ENCODE results near the gene FNIP2.

The FNIP2 gene

GRCh38 chr4:158837527-158838141 is 68.8 kb downstream of the FNIP2 start:
- DNase-seq: no peak

DNA sequence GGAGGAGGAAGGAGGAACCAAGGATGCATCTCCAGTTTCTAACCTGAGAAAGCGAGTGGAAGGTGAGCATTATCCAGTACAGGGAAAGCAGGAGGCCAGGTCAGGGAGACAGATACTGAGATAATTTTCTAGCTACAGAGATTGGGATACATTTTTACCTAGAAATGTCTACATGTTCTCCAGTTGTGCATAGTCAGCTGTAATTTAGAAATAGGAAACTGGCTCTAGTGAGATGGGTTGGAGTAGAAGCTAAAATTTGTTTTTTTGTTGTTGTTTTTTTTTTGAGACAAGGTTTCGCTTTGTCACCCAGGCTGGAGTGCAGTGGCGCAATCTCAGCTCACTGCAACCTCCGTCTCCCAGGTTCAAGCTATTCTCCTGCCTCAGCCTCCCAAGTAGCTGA is 71.3 kb downstream of the FNIP2 start:
- no peak for DNase-seq

- no peak for DNase-seq
These were observed 72.7 kb downstream of the FNIP2 start for GRCh38 chr4:158841540-158841939.

GRCh38 chr4:158845311-158846041 is 76.7 kb downstream of the FNIP2 start:
- no peak for DNase-seq

DNA sequence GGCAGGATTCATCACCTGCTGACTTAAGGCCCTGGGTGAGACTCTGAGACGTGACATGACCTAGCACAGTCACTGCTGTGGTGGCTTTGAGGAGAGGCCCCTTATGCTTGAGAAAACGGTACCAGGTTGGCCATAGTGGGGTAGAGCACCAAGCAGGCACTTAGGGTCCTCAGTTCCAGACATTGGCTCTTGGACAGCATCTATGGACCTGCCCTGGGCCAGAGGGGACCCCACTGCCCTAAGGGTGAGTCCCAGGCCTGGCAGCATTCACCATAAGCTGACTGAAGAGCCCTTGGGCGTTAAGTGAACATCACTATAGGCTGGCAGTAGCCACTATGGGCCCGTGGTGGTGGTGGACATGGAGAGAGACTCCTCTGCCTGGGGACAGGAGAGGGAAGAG is 78.7 kb downstream of the FNIP2 start:
- DNase-seq: no peak

DNA sequence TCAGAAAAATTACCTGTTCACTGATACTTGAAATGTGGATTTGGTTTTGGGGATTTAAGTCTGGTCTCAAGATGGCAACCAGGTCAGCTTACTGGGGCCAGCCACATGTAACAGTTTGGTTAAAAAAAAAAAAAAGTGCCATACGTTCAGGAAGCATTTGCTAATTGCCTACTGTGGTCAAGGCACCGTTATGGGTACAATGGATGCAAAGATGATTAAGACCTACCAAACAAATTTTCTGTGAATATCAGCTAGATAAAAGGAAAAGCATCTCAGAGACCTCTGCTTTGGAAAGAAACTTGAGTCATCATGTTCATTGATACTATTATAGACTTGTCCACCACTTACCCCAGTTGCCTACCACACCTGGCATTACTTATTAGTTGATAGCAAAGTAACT is 80.9 kb downstream of the FNIP2 start:
- no peak for DNase-seq

DNA sequence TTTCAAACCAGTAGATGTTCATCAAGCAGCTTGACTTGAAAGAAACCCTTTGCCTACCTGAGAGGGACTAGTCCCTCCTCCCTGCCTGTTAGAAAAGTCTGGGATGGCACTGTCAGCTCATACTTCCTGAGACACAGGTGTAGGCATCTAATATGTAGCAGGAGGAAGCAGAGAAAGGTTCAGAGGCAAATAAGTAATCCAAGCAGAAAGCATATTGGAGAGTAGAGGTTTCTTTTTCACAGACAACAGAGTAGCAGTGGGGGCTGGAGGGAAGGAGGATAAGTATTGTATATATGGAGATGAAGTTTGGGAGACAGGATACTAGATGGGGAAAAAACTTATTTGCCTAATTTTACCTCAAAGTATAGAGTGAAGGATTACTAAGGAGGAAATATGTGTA is 81.5 kb downstream of the FNIP2 start:
- no peak for DNase-seq

DNA sequence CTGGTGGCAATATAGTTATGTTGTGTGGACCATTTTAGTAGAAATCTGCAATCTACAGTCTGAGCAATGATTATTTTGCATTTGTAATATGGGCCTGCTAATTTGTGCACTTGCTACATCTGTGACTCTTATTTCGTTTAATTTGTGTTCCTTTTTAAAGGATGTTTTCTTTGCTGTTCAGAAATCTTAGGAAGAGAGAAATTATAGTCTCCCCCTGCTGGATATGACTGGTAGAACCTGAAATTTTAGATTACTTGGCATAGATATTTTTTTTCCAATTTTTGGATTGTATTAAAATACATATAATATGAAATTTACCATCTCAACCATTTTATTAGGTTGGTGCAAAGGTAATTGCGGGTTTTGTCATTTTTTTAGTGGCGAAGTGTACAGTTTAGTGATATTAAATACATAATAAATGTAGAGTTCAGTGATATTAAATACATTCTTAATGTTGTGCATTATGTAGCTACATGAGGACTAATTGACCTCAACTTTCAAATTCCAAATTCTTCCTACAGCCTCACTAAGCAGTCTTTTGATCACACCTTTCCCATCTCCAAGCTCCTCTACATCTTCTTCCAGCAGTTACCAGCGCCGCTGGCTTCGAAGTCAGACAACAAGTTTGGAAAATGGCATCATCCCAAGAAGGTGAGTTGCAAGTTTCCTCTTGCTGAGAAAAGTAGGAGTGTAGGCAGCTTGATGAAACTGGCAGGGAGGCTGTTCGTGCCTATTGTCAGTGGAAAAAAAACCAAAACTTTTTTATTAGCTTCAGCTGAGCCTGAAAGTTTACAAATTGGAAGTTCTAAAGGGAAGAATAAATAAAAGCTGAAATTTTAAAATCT is 82.2 kb downstream of the FNIP2 start:
- DNase-seq: no peak

DNA sequence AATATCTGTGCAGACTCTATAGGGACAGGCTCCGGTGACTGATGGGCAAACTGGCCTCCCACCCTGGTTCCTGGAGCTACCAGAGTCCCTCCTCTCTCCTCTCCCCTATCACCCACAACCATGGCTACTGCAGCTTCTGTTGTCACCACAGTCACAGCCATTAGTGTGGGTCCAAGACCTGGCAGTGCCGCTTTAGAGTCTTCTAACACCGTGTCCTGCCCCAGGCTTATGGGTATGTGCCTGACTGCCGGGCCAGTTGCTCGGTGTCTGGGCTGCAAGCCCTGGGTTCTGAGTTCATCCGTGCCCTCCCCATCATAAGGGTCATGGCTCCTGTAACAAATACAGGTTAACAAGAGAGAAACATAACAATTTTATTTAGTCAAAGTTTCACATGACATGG is 85.4 kb downstream of the FNIP2 start:
- DNase-seq: no peak

DNA sequence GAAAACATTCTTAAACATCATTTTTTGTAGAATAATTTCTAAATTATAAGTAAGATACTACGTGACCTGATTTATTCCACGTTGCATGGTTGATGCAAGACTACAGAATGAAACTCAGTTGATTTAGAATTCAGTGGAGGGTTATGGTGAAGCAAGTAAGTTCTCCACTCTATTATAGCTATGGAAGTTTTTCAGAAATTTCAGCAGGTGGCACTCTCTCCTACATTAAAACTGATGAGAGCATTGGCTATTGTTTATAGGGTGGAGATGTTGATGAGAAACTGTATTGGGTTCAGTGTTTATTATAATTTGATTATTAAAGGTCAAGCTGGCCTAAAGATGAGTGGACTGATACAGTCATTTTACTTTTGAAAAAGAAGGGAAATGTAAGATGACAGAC is 88.0 kb downstream of the FNIP2 start:
- no peak for DNase-seq

- no peak for DNase-seq
These were observed 89.1 kb downstream of the FNIP2 start for GRCh38 chr4:158857951-158858350.

DNA sequence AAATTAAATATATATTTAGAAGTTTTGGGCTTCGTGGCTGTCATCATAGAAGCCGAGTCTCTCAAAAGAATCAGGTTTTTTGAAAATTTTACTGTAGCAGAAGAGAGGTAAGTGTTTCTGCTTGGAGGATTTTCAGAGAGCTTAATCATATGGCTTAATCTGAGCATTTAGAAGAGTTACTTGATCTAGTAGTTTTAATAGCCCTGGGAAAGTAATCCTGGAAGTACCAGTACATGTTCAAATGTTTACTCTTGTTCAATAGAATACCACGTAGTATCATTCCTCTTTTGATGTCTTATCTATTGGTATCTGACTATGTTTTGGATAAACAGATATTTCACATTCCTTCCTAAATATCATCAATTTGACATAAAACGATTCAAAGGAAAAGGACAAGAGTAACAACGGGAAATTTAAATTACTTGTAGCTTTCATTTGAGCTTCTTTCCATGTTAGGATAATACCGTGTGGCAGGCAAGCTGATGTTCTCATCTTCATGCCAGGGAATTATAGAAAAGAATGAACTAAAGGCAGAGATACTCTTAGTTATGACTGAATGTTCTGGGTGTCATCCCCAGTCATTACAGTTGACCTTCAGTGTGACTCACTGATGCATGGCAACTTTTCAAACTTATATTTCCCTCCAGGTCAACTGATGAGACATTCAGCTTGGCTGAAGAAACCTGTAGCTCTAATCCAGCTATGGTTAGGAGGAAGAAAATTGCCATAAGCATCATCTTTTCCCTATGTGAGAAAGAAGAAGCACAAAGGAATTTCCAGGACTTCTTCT is 89.8 kb downstream of the FNIP2 start:
- DNase-seq: no peak

GRCh38 chr4:158859661-158860060 is 90.8 kb downstream of the FNIP2 start:
- no peak for DNase-seq

GRCh38 chr4:158860856-158861255 is 92.0 kb downstream of the FNIP2 start:
- DNase-seq: no peak

DNA sequence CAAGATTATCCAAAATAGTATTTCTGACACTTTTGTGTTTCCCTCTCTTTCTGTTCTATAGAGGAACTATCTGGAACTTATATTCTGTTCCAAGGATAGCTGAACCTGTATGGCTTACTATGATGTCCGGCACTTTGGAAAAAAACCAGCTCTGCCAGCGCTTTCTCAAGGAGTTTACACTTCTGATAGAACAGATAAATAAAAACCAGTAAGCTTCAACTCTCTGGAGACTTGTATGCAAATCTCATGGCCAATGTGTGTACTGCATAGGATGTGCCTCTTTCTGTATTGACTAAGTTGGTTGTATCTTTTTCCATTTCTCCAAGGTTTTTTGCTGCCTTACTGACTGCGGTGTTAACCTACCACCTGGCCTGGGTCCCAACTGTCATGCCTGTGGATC is 92.5 kb downstream of the FNIP2 start:
- DNase-seq: no peak

GRCh38 chr4:158861766-158862165 is 92.9 kb downstream of the FNIP2 start:
- no peak for DNase-seq

GRCh38 chr4:158863296-158863695 is 94.5 kb downstream of the FNIP2 start:
- no peak for DNase-seq

GRCh38 chr4:158865520-158866177 is 96.8 kb downstream of the FNIP2 start:
- DNase-seq: no peak

- DNase-seq: no peak
These were observed 100.2 kb downstream of the FNIP2 start for GRCh38 chr4:158869001-158869400.

GRCh38 chr4:158869761-158870160 is 100.9 kb downstream of the FNIP2 start:
- no peak for DNase-seq

DNA sequence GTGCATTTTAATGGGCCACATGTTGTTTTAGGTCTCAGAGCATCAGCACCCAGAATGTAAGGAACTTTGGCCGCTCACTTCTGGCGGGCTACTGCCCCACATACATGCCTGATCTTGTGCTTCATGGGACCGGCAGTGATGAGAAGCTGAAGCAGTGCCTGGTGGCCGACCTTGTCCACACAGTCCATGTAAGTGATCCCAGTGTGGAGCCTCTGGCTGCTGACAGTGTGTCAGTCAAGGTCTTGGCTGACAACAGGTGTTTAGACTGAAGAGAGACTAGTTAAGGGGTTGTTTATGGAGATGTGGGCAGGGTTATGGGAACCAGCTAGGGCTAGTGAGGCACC is 101.4 kb downstream of the FNIP2 start:
- no peak for DNase-seq

DNA sequence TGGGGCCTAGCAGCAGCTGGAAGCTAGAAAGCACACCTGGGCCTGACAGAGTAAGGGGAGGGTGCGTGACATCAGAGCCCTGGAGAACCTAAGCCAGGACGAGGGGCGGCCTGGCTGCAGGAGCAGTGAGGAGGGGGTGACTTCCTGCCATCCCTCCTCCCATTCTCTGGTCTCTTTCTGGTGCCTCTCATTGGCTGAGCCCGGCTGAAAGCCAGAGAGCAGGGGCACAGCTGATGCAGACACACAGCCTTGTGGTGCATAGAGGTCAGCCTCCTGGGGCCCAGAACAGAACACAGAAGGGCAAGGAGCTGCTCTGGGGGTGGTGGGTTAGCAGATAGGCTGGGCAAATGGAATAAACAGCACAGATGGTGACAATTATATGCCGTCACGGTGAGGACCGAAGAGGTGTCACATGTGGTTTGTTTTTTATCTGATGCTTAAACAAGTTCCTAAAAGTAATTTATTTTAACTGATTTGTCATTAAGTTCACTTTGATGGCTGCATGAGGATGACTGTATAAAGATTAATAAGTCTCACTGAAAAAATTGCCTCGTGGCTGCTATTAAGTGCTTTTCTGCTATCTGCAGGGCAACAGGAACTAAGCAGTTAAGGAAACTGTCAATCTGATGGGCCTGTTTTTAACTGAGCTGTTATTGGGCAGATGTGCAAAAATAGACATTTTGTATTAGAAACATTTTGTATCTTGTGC is 102.0 kb downstream of the FNIP2 start:
- DNase-seq: no peak

All from right kidney (tissue), 1 donor.